PFSK-1 (cell line): ENCODE data around the gene GSC2.

Experiments used
- FOXP2 ChIP-seq: optimal IDR thresholded peaks from 2 replicates; pipeline ENCODE3; 2011; ENCODE audit warnings: borderline replicate concordance, control low read depth, inconsistent platforms; ENCODE audit not compliant: insufficient read depth; ENCODE audit errors: extremely low read length, extremely low read depth
- POLR2AphosphoS5 ChIP-seq: IDR thresholded peaks from 2 replicates; pipeline ENCODE4 v1.6.1; 2012; ENCODE audit warnings: low read depth, mild to moderate bottlenecking, control low read depth, low read length, moderate library complexity
- SIN3A ChIP-seq: IDR thresholded peaks from 2 replicates; pipeline ENCODE4 v1.6.1; 2012; ENCODE audit warnings: mild to moderate bottlenecking, low read length, moderate library complexity, borderline replicate concordance; ENCODE audit not compliant: insufficient read depth
- TAF1 ChIP-seq: IDR thresholded peaks from 2 replicates; pipeline ENCODE4 v1.6.1; 2012; ENCODE audit warnings: low read length, control low read depth, borderline replicate concordance; ENCODE audit not compliant: insufficient read depth
- TF ChIP-seq, protein P1 (sequence below), 2 experiments: IDR thresholded peaks; 2 replicates each; pipeline versions ENCODE4 v1.6.1 to v1.8.0; 2011 to 2012; ENCODE audit warnings: low read depth in 2 of 2, low read length in 2 of 2, control low read depth in 1 of 2, inconsistent platforms in 1 of 2, mild to moderate bottlenecking in 1 of 2, moderate library complexity in 1 of 2; ENCODE audit not compliant: insufficient read depth in 1 of 2

DNA sequence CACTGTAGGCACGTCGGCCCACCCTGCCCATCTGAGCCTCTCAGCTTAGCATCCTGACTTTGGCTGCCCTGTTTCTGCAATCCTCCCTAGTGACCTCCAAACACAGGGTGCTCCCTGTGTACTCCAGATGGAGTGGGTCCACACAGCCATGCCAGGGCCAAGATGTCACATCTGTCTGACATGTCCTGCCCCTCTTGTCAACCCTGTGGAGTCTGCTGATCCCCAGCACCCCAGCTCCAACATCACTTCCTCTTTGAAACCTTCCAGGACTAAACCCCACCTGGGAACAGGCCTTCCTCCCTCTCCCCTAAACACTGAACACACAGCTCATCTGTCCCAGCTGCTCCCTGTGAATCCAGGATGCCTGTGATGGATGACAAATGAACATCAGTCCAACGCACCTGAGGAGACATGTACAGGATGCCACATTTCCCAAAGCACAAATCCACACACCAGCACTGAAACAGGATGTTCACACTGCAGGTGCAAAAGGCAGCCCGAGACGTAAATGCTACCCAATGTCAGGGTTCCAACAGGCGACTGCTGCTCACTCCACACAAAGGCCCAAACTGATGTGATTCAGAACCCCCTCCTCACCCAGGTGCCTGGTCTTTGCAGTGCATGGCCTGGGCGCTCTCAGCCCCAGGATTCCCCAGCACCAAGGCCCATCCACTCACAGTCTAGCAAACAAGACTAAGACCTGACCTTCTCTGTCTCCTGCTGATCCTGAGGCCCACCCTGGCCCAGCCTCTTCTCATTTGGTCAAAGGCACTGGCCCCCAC, 21.0 kb downstream of the GSC2 start:
- no peak for TF ChIP-seq POLR2AphosphoS5
- no peak for TF ChIP-seq TAF1
- TF ChIP-seq SIN3A = no peak
- TF ChIP-seq, protein P1, sequence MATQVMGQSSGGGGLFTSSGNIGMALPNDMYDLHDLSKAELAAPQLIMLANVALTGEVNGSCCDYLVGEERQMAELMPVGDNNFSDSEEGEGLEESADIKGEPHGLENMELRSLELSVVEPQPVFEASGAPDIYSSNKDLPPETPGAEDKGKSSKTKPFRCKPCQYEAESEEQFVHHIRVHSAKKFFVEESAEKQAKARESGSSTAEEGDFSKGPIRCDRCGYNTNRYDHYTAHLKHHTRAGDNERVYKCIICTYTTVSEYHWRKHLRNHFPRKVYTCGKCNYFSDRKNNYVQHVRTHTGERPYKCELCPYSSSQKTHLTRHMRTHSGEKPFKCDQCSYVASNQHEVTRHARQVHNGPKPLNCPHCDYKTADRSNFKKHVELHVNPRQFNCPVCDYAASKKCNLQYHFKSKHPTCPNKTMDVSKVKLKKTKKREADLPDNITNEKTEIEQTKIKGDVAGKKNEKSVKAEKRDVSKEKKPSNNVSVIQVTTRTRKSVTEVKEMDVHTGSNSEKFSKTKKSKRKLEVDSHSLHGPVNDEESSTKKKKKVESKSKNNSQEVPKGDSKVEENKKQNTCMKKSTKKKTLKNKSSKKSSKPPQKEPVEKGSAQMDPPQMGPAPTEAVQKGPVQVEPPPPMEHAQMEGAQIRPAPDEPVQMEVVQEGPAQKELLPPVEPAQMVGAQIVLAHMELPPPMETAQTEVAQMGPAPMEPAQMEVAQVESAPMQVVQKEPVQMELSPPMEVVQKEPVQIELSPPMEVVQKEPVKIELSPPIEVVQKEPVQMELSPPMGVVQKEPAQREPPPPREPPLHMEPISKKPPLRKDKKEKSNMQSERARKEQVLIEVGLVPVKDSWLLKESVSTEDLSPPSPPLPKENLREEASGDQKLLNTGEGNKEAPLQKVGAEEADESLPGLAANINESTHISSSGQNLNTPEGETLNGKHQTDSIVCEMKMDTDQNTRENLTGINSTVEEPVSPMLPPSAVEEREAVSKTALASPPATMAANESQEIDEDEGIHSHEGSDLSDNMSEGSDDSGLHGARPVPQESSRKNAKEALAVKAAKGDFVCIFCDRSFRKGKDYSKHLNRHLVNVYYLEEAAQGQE (IDR thresholded peaks at IDR 0.05; ENCODE audit: insufficient read depth in 1 of 2, low read depth in 2 of 2, low read length in 2 of 2) = no peak
- no peak for TF ChIP-seq FOXP2
